Caco-2 (cell line): Measurements from ENCODE around the gene MAPK4. TPM values are rescaled to one million over a fixed set of nuclear protein-coding genes. Genes with fewer than 3 reads are reported as not detected.

Source experiments
- BruUV-seq: library from RNA; stranded (reverse); fragments of 400-500 nt; replicated peaks from 2 replicates; lab custom pipeline; 2021; lab: Mats Ljungman, UMichigan
- CTCF ChIA-PET: fragments of 300-600 bp; sonication (Branson Sonifier 250); formaldehyde crosslinking; loops from one replicate; lab custom pipeline; 2022; ENCODE audit warnings: antibody characterized with exemption; lab: Charles Lee
- POLR2A ChIA-PET: fragments of 300-600 bp; sonication (Branson Sonifier 250); formaldehyde crosslinking; loops from one replicate; lab custom pipeline; 2022; ENCODE audit warnings: antibody characterized with exemption; lab: Charles Lee
- DNase-seq, 2 experiments: peaks; one replicate each; pipeline versions ENCODE4 v3.0.0 to v3.0.0-alpha.2; 2020 to 2022
- H3K27me3 ChIP-seq: replicated peaks from 2 replicates; pipeline ENCODE4 v1.6.0; 2011; ENCODE audit warnings: low read length; ENCODE audit not compliant: control insufficient read depth, insufficient read depth
- H3K36me3 ChIP-seq: 2 replicates; pipeline ENCODE4 v1.5.1; 2011; ENCODE audit warnings: low read length; ENCODE audit not compliant: control insufficient read depth, insufficient read depth
- H3K4me1 ChIP-seq: fragments of 250-450 bp; sonication (Bioruptor Pico); 2 replicates; pipeline ENCODE4 v1.5.1; 2020; ENCODE audit warnings: mild to moderate bottlenecking
- H3K4me3 ChIP-seq: 2 replicates; pipeline ENCODE4 v1.5.1; 2011; ENCODE audit warnings: low read depth, mild to moderate bottlenecking, control low read depth, low read length
- H3K9me3 ChIP-seq: fragments of 250-450 bp; sonication (Bioruptor Pico); 2 replicates; pipeline ENCODE4 v1.5.1; 2020; ENCODE audit warnings: mild to moderate bottlenecking, moderate library complexity
- H3K27ac Mint-ChIP-seq: one replicate; pipeline ENCODE4 v1.8.0; 2022; ENCODE audit warnings: mixed read lengths; ENCODE audit not compliant: unreplicated experiment
- H3K27me3 Mint-ChIP-seq: one replicate; pipeline ENCODE4 v1.8.0; 2022; ENCODE audit warnings: mixed read lengths; ENCODE audit not compliant: insufficient read depth, unreplicated experiment
- H3K36me3 Mint-ChIP-seq: one replicate; pipeline ENCODE4 v1.8.0; 2022; ENCODE audit warnings: mild to moderate bottlenecking, mixed read lengths; ENCODE audit not compliant: insufficient read depth, unreplicated experiment
- H3K4me1 Mint-ChIP-seq: one replicate; pipeline ENCODE4 v1.8.0; 2022; ENCODE audit warnings: low read depth, mixed read lengths; ENCODE audit not compliant: unreplicated experiment
- H3K4me3 Mint-ChIP-seq: one replicate; pipeline ENCODE4 v1.8.0; 2022; ENCODE audit warnings: mild to moderate bottlenecking, moderate library complexity, mixed read lengths; ENCODE audit not compliant: unreplicated experiment
- H3K9me3 Mint-ChIP-seq: one replicate; pipeline ENCODE4 v1.8.0; 2022; ENCODE audit warnings: mixed read lengths; ENCODE audit not compliant: unreplicated experiment
- intact Hi-C: fragments of 100-400 bp; cut with micrococcal nuclease; formaldehyde crosslinking; loops from one replicate; pipeline ENCODE4 v1.10.0; 2022; ENCODE audit not compliant: unreplicated experiment
- total RNA-seq: library from RNA; stranded (reverse); gene quantifications from 2 replicates; pipeline ENCODE4 v1.2.3, GENCODE V29; 2022
- TF ChIP-seq, protein P1 (sequence below), 2 experiments: fragments of 200-600 bp in 1 of 2; IDR thresholded peaks; 1 replicate in 1 of 2; 2 replicates in 1 of 2; pipeline versions ENCODE4 v1.5.1 to v1.8.0; 2011 to 2022; ENCODE audit warnings: antibody characterized with exemption in 1 of 2, control low read depth in 1 of 2, inconsistent platforms in 1 of 2, low read depth in 1 of 2, low read length in 1 of 2, mild to moderate bottlenecking in 1 of 2, moderate library complexity in 1 of 2; ENCODE audit not compliant: insufficient read depth in 1 of 2, severe bottlenecking in 1 of 2, unreplicated experiment in 1 of 2

The MAPK4 gene
- total RNA-seq, 1 experiment from 2014 or later: 0.88 TPM

DNA sequence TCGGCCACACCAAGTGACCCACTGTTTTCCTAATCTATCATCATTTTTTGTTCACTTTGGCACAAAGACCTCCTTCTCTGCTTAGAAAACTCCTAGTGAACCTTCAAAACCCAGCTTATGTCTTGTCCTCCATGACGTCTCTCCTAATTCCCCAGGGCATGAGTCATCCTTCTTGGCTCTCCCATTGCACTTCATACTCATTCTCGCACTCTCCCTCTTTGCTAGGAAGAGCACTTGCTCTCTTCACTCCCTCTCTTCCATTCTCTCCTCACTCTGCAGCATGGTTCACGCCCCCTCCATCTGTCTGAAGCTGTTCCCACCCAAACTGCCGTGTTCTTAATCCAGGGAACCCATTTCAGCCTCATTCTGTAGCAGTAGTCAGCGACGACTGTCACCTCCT is 156.0 kb downstream of the MAPK4 start:
- BruUV-seq: no TSS peak
- TF ChIP-seq, protein P1, sequence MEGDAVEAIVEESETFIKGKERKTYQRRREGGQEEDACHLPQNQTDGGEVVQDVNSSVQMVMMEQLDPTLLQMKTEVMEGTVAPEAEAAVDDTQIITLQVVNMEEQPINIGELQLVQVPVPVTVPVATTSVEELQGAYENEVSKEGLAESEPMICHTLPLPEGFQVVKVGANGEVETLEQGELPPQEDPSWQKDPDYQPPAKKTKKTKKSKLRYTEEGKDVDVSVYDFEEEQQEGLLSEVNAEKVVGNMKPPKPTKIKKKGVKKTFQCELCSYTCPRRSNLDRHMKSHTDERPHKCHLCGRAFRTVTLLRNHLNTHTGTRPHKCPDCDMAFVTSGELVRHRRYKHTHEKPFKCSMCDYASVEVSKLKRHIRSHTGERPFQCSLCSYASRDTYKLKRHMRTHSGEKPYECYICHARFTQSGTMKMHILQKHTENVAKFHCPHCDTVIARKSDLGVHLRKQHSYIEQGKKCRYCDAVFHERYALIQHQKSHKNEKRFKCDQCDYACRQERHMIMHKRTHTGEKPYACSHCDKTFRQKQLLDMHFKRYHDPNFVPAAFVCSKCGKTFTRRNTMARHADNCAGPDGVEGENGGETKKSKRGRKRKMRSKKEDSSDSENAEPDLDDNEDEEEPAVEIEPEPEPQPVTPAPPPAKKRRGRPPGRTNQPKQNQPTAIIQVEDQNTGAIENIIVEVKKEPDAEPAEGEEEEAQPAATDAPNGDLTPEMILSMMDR (IDR thresholded peaks at IDR 0.05; ENCODE audit: insufficient read depth in 1 of 2, low read depth in 1 of 2, low read length in 1 of 2, severe bottlenecking in 1 of 2, unreplicated experiment in 1 of 2): no peak
- POLR2A ChIA-PET: no interaction called here

DNA sequence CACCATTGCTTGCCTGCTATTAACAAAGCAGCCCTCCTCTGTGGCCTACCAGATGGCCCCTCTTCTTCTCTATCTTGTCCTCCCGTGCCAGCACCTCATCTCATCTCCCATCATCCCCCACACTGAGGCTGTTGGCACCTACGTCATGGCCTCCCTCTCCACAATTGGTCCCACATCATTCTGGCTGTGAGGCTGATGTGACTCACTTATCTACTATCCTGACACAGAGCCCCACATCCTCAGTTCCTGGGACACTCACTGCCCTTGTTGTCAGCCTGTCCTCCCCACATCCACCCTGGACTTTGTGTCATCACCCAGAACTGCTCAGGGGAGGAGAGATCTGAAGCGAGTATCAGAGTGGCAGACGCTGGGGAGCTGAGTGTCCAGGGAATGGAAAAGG is 157.0 kb downstream of the MAPK4 start:
- Histone ChIP-seq H3K4me3 (no peak overlapping the region), H3K27me3 (no peaks in the 10 kb centered on the region), H3K36me3 (no peaks in the 10 kb centered on the region), H3K9me3 (no peaks in the 10 kb centered on the region), H3K4me1 (no peaks in the 10 kb centered on the region)
- DNase-seq: no peak
- TF ChIP-seq, protein P1 (IDR thresholded peaks at IDR 0.05; ENCODE audit: insufficient read depth in 1 of 2, low read depth in 1 of 2, low read length in 1 of 2, severe bottlenecking in 1 of 2, unreplicated experiment in 1 of 2): no peak
- H3K36me3 Mint-ChIP-seq: no peaks in the 10 kb centered on the region
- no peaks in the 10 kb centered on the region for H3K27me3 Mint-ChIP-seq
- ChIA-PET POLR2A (no interaction called here), CTCF (no interaction called here)
- no peak overlapping the region for H3K4me3 Mint-ChIP-seq
- H3K4me1 Mint-ChIP-seq: no peaks in the 10 kb centered on the region
- no peak overlapping the region for H3K27ac Mint-ChIP-seq
- intact Hi-C loops: no loop called here
- peaks cover 13% of the 10 kb centered on the region for H3K9me3 Mint-ChIP-seq
- no TSS peak for BruUV-seq

More for the DNA sequence above, 156.0 kb downstream of the MAPK4 start:
- no peaks in the 10 kb centered on the region for H3K27me3 Mint-ChIP-seq
- no peaks in the 10 kb centered on the region for H3K36me3 Mint-ChIP-seq
- no peak overlapping the region for H3K27ac Mint-ChIP-seq
- CTCF ChIA-PET: no interaction called here
- Histone ChIP-seq H3K36me3 (no peaks in the 10 kb centered on the region), H3K27me3 (no peaks in the 10 kb centered on the region), H3K9me3 (no peaks in the 10 kb centered on the region), H3K4me1 (no peaks in the 10 kb centered on the region), H3K4me3 (no peak overlapping the region)
- intact Hi-C loops: no loop called here
- no peak overlapping the region for H3K4me3 Mint-ChIP-seq
- no peak for DNase-seq
- no peaks in the 10 kb centered on the region for H3K4me1 Mint-ChIP-seq
- H3K9me3 Mint-ChIP-seq: peaks cover 13% of the 10 kb centered on the region

DNA sequence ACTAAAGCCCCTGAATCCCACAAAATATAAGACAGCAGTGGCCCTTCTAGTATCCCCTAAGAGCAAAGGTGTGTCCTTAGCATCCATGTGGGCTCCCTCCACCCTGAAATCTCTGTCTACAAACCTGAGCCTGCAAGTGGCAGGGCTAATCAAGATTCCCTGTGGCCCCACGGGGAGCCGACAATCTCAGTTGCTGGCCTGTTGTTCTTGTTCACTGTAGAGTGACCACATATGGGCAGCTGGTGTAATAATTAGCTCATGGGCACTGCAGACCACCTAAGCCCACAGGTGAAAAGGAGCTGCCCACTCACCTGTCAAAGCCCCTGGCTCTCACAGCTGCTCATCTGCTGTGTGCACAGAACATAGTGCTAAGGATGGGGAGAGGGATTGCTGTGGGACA is 157.7 kb downstream of the MAPK4 start:
- CTCF ChIA-PET: no interaction called here
- no TSS peak for BruUV-seq
- intact Hi-C loops: no loop called here

More for the DNA sequence above, 157.7 kb downstream of the MAPK4 start:
- Histone ChIP-seq H3K36me3 (no peaks in the 10 kb centered on the region), H3K4me1 (no peaks in the 10 kb centered on the region), H3K27me3 (no peaks in the 10 kb centered on the region), H3K4me3 (no peak overlapping the region), H3K9me3 (no peaks in the 10 kb centered on the region)
- H3K27me3 Mint-ChIP-seq: no peaks in the 10 kb centered on the region
- H3K4me1 Mint-ChIP-seq: no peaks in the 10 kb centered on the region
- no peak overlapping the region for H3K4me3 Mint-ChIP-seq
- H3K9me3 Mint-ChIP-seq: peaks cover 13% of the 10 kb centered on the region
- H3K27ac Mint-ChIP-seq: no peak overlapping the region
- H3K36me3 Mint-ChIP-seq: no peaks in the 10 kb centered on the region
- POLR2A ChIA-PET: no interaction called here
- no peak for DNase-seq
- TF ChIP-seq, protein P1 (IDR thresholded peaks at IDR 0.05; ENCODE audit: insufficient read depth in 1 of 2, low read depth in 1 of 2, low read length in 1 of 2, severe bottlenecking in 1 of 2, unreplicated experiment in 1 of 2): no peak
